ENCODE measurements around the gene ASCL5.
"Not testable (repeated sequence)": the region's sequence is repeated elsewhere in the genome, so short reads cannot be mapped to it uniquely, and the experiment has no call there.

ASCL5 gene, protein sequence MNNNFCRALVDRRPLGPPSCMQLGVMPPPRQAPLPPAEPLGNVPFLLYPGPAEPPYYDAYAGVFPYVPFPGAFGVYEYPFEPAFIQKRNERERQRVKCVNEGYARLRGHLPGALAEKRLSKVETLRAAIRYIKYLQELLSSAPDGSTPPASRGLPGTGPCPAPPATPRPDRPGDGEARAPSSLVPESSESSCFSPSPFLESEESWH

DNA sequence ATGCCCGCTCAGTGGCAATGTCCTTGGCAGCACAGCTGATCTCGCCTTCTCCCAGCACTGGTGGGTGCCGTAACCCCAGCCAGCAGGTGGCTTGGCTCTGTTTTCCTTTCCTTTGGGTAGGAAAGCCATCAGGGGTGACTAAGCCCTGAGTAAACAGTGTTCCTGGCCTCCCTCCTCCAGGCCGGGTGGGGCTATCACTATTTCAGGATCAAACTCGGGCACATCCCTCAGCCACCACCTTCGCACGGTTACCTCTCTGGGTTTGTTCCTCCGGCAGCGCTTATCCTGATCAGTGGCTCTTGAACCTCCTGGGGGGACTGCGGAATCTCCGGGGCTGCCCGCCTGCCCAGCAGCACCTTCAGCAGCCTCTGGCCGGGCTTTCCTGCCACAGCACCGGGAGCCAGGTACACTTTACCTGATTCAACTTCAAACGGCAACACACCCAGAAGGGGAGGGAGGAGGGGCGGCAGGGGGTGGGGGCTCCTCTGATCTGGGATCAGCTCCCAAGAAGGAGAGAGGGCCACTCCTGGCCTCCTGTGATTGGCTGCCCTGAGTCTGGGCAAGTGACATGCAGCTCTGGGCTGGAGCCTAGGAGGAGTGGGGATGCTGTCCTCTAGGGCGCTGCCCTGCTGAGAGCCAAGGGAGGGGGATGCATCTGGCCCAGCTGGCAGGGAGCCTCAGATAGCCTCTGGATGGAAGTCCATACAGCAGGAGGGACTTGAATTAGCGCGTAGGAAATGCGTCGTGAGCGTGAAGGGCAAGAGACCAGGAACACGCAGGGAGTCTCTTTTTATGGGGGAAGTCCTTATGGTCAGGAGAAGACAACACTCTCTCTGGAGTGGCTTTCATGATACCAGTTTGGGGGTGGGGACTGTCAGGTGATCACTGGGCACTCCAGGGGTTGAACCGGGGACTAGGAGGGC lies at the start of gene ASCL5:
ASCL5 (minus strand) TSS at position 353 of the 923 bp plus-strand sequence. CDS start 11,812 bp downstream, outside the sequence.
- no peak for DNase-seq

DNA sequence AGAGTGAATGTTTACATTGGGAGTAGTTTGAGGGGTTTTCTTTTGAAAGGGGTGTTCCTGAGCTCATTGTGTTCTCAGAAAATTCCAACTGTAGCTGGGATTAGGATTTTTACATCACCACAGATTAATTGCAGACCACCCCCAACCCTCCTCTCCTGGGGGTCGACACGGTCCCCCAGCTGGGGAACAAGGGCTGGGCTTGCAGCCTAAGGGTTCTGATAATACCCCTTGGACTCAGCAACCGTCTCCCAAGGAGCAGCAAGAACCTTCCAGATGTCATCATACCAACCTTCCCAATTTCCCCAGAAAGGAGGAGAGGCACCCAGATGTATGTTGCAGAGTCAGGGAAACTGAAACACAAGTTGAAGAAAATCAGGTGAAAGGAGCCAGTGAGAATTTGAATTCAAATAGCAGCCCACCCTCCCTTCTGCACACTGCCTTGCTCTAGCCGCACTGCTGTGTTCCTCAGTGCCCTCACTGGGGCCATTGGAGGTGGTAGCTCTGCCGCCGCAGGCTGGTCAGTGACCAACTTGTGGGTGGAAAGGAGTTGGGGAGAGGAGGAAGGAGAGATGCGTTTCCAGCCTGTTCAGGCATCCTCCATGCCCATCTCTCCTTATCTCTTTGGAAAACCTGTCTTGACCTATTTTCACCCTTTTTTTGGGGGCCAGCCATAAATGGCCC lies 49.0 kb upstream of the ASCL5 start:
- no peak for DNase-seq

DNA sequence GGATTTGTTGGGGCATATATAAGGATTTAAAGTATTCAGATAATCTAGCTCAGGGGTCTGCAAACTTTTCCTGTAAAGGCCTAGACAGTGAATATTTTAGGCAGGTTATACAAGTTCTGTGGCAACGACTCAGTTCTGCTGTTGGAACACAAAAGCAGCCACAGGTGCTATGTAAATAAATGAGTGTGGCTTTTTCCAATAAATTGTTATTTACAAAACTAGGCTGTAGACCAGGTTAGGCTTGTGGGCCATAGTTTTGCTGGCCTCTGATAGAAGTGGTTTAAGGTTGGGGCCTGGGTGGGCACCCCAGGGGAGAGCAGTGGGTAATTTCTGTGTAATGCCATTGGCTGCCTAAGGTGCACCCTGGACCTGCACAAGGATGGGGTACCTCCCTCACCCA lies 46.8 kb upstream of the ASCL5 start:
- DNase-seq: no peak

DNA sequence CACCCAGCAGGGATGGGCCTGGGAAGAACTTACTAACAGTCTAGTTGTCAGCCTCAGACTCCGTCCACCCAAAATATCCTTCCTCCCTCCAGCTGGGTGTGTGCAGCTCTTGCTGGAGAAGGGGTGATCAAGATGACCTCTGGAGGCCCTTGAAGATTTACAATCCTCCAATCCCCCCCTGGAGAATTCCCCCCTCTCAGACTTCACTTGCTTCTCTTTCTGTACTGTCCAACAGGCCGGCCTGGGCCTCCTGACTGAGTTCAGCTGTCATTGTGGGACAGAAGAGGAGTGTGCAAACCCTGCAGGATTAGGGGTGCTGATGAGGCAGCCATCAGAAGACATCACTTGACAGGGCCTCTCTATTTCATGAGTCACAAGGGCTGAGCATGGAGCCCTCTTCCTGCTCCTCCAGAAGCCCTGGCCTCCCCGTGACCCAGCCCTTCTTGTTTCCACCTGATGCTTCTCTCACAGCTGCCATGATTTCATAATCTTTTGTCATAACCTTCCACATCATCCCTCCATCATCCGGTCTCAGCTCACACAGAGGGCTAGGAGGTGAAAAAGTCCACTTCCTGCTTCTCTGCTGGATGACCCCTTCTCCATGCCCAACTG lies 46.1 kb upstream of the ASCL5 start:
- no peak for DNase-seq

DNA sequence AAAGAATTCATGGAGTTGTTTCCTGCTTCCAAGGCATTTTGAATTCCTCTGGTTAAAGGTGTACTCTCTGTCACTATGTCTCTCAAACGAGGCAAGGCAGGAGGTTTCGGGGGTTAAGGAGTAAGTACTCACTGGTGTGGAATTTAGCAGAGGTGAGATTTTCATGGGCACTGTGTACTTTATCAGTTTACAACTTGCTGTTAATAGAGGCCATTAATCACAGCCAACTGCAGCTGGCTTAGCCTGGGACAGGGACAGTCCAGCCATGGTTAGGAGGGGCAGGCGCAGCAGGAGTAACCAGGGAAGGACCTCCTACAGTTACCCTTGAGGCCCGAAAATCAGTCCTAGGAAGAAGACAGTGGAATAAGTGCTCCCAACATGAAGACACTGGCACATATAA lies 45.3 kb upstream of the ASCL5 start:
- no peak for DNase-seq

DNA sequence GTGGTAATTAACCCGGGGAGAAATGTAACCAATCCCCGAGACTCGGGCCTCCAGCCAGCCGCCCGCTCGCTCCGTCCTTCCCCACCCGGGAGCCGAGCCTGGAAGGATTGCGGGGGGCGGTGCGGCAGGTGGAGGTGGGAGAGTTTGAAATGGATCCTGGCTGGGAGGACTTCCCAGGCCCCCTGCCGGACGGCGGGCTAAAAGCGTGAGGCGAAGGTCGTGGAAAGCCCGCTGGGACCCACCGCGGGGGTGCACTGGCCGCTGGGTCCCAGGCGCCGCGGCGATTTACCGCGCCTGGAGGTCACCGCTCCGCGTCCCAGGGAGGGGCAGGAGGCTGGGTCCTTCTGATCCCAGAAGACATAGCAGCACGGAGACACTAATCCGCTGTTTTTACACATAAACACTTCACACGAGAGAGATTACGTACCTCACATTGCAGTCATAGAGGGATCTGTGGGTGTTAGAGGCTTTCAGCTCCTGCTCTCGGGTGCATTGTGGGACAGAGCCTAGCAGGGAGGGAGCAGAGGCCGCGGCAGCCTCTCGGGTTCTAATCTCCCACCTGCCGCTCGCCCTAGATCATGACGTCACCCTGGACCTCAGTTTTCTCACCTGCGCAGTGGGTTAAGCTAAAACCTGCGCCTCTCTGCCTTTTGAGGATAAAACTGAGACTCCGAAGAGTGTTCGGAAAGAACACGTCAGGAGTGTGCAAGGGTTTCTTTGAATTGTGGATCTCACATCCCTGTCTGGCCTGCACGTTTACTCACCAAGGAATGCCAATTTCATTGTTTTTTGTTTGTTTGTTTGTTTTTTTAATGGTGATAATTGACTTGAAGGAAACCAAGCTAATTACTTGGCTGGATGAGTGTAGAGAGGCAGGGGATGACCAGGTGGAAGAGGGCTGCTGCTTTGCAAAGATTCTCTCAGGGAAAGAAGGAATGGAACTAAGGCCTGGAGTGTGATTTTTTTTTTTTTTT lies 44.4 kb upstream of the ASCL5 start:
- DNase-seq: no peak

DNA sequence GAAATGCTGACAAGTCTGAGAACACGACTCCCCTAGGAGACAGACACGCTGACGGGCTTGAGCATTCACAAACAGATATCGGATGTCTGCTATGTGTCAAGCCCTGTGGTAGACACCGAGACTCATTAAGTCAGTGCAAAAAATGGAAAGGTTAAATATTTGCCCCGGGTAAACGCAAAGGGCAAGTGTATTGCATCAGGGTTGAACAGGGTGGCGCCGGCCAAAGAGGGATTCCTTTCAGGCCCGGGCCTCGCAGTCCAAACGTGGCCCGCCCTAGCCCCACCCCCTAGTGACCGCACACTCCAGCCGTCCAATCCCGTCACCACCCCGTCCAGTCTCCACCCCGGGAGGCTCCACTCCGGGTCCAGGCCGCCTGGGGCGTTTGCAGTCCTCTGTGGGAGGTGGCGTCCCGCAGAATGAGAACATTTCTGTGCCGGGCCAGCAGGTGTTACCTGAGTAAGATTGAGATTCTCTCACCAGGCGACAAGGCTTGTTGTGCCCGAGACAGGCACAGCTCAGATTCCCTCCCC lies 43.6 kb upstream of the ASCL5 start:
- no peak for DNase-seq

DNA sequence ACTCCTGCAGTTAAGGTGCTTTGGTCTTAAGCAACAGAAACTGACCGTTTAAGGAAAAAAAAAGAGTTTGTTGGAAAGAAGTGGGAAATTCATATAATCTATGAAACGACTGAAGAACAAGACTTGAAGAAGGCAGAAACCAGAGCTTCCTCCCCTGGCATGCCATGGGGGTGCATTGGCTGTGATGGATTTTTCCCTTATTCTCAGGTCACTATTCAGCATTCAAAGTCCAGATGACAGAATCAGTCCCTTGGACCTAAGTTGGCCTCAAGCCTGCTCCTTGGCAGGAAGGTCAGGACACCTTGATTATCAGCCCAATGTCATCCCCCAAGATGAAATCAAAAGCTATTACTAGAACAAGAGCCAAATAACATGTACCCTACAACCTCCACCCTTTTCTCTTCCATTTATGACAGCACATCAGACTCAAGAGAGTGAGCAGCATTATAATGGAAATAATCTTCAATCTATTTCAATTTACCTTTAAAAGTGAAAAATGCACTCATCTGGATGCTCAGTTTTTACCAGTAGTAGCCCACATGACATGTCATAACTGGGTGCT lies 43.1 kb upstream of the ASCL5 start:
- no peak for DNase-seq

DNA sequence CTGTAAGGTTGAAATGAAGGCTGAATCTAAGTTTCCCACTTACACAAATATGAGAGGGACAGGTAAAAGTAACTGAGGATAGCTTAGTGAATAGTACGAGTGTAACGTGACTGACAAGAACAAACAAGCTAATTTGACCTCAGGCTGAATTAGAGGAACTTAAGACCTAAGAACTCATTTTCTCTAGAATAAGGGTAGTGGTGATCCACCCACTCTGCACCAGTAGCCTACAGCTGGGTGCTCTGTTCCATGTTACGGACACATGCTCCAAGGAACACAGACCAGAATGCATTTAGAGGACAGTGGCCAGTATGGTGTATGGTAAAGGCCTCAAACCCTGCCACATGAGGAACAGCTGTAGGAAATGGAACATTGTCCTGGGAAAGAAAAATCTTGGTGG lies 42.2 kb upstream of the ASCL5 start:
- no peak for DNase-seq

DNA sequence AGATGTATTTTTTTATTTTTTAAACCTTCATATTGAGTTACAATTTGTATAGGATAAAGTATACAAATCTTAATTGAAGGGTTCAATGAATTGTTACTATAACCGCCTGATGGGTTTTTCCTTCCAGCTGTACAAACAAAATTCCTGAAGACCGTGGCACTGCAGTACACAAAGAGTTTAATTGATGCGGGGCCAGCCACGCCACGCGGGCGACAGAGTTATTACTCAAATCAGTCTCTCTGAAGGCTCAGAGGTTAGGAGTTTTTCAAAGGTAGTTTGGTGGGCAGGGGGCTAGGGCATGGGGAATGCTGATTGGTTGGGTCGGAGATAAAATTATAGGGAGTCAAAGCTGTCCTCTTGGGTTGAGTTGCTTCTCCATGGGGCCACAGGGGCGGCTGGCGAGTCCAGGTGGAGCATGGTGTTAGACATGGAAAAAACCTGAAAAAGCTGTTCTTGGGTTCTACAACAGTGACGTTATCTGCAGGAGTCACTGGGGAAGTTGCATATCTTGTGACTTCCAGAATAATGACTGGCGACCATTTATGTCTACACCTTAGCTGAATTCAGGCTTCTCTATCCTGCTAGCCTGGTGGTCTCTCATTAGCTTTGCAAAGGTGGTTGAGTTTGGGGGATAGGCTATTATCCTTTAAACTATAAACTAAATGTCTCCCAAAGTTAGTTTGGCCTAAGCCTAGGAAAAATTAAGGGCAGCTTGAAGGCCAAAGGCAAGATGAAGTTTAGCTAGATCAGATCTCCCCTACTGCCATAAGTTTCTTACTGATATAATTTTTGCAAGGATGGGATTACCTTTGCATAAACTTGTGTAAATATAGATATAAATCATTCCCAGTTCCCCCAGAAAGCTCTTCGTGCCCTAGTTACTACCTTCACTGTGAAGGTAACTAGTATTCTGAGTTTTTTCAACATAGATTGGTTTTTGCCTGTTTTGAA lies 40.3 kb upstream of the ASCL5 start:
- DNase-seq: no peak

DNA sequence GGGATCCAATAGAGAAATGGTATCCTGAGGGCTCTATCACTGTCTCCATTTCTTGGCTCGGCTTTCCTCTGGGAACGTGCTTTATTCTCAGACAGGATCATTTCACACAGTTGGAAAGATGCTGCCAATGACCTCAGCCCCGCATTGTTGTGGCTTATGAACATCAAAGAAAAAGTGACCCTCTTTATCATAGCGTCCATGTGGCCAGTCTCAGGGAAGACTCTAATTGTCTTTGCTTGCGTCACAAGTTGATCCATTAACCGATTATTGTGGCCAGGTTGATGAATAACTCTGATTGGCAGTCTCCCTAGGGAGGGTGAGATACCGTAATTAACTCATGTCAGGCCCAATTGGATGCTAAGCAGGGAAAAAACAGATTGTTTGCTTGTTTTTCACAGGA lies 37.7 kb upstream of the ASCL5 start:
- no peak for DNase-seq

DNA sequence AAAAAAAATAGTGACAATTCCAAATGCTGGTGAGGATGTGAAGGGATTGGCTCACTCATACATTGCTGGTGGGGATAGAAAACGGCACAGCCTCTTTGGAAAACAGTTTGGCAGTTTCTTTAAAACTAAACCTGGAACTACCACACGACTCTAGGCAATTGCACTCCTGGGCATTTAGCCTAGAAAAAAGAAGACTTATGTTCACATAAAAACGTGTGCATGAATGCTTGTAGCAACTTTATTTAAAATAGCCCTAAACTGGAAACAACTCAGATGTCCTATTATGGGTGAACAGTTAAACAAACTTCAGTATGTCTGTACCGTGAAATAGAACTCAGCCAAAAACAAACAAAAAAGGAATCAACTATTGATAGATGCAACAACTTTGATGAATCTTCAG lies 36.7 kb upstream of the ASCL5 start:
- no peak for DNase-seq

DNA sequence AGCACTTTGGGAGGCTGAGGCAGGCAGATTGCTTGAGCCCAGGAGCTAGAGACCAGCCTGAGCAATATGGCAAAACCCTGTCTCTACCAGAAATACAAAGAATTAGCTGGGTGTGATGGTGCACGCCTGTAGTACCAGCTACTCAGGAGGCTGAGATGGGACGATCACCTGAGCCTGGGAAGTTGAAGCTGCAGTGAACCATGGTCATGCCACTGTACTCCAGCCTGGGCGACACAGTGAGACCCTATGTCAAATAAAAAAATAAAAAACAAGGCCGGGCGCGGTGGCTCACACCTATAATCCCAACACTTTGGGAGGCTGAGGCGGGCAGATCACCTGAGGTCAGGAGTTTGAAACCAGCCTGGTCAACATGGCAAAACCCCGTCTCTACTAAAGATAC lies 36.1 kb upstream of the ASCL5 start:
- DNase-seq: not testable (repeated sequence)

DNA sequence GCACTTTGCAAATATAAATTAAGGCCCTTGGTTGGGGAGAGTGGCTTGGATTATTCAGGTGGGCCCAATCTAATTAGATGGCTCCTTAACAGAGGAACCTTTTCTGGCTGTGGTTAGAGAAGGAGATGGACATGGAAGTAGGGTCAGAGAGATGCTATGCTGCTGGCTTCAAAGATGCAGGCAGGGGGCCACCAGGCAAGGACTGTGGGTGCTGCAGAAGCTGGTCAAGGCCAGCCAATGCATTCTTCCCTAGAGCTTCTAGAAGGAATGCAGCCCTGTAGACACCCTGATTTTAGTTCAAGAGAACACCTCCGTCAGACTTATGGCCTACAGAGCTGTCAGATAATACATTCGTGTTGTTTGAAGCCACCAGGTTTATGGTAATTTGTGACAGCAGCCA lies 31.0 kb upstream of the ASCL5 start:
- no peak for DNase-seq

DNA sequence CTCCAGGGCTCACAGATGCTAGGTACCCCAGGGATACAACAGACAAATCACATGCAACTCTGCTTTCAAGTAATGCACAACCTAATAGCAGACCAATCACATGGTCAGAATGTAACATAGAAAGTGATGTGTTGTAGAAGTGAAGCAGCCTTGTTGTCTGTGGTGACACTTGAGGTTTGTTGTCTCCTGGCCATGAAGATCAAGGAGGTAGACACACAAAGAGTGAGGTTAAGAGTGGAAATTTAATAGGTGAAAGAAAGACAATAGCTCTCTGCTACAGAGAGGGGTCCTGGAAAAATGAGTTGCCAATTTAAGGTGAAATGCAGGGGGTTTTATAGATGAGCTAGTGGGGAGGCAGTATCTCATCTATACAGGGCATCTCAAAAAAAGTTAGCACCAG lies 29.8 kb upstream of the ASCL5 start:
- no peak for DNase-seq

DNA sequence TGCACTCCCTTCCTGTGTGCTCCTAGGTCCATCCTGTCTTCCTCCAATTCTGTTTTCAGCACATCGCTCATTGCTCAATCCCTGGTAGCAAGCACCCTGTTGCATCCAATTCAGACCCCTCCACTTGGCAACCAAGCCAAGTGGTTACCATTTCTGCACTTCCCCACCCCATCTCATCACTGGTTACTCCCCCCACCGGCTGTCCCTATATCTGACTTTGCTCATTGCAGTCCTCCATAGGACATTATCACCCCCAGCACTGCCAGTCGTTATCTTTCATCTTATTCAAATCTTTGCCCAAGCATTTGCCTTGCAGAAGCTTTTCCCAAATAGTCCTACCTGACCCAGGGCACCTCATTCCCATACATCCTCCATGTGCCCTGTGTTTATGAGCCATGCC lies 29.4 kb upstream of the ASCL5 start:
- DNase-seq: no peak

DNA sequence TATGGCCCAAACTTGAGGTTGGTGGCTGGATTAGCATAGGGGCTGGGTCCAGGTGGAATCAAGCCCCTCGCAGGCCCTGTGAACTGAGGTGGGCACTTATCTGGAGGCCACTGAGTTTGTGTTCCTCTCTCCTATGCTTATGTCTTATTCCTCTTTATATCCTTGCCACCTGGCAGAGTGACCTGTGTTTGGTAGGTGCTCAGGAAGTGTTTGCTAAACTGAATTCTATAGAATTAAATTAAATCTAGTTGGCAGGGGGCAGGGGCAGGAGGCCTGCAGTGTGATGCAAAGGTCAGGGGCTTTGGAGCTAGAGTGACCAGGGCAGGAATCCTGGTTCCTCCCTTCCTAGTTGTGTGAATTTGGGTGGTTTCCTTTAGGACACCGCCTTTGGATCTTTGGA lies 28.4 kb upstream of the ASCL5 start:
- DNase-seq: no peak

DNA sequence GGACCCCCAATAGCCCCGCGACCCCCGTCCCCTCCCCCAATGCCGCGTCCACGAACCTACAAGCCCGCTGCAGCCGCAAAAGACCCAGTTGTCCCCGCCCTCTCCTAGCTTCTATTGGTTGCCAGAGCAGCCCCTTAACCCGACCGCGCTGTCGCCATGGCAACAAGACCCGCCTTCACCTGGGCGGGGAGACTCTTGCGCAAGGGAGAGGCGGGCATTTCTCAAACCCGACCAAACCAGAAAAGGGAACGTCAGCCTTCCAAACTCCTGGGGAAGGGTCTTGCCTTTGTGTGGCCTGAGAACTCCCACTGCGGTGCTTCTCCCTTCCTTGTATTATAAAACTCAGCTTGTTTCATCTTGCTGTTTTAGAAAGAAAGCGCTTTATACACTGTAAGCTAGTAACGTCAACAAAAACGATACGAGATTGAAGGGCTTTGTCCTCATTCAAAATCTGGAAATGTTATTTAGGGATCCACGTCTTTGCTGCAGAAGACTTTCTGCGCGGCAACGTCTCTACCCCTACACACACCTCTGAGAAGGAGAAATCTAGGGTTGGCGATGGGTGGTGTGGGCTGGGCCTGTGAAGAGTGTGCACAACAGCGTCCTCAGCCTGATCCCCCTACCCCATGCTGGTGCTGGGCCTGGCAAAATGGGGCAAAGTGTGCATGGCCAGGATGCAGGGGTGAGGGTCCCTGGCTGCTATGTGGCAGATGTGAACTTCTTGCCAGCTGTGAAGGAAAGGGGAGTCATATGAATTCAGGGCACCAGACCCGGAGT lies 27.6 kb upstream of the ASCL5 start, which contains the start of gene TMEM9:
TMEM9 (minus strand) TSS at position 86 of the 777 bp plus-strand sequence. CDS start 551 bp downstream, outside the sequence.
- no peak for DNase-seq

Data from GF-D8 (cell line).